ENCODE measurements around the gene SPECC1.

GRCh38 chr17:20282526-20283308, 273.6 kb downstream of the SPECC1 start:
- TF ChIP-seq CTCF (IDR thresholded peaks at IDR 0.05), result no peak
- no peak for TF ChIP-seq POLR2A (IDR thresholded peaks at IDR 0.05)

All from right lobe of liver (tissue), 4 donors.